Stimulated activated CD4-positive, alpha-beta T cell treated with anti-CD3 and anti-CD28 coated beads, Interleukin-4, amount 100 ng/mL, for 1 hour (primary cell): ENCODE measurements around the gene TGFBR3.

ENCODE experiments used
- DNase-seq: peaks from one replicate; pipeline ENCODE4 v3.0.0-alpha.2; 2020

TGFBR3 gene

DNA sequence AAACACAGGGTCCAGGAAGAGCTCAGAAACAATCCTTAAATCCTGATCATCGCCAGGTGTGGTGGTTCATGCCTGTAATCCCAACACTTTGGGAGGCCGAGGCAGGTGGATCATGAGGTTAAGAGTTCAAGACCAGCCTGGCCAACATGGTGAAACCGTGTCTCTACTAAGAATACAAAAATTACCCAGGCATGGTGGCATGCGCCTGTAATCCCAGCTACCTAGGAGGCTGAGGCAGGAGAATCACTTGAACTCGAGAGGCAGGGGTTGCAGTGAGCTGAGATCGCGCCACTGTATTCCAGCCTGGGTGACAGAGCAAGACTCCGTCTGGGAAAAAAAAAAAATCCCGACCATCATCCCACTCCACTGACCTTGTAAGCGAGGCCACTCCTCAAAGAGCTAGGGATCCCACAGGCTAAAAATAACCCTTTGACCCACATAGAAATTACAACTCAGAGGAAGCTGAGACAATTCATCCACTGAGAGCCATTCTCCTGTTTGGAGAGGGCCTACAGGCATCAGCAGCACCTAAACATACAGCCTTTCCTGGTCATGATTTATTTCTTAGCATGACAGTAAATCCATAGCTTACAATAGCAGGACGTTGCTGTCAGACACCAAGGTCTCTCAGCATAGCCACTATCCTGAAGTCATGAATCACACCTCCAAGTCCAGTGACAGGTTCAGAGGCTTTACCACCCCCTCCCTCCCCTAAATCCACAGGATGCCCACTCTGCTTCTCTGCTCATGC lies 66.7 kb downstream of the TGFBR3 start:
- DNase-seq = no peak

DNA sequence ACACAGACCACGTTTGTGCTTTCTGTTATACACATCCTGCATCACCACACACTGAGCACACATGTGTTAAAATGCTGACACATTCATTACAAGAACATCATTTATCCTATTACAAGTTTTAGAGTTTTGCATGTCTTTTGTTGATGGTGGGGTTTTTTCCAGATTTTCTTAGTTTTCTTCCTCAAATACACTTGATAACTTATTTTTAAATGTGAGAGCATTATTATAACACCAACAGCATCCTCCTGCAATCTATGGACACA lies 67.3 kb downstream of the TGFBR3 start:
- no peak for DNase-seq

DNA sequence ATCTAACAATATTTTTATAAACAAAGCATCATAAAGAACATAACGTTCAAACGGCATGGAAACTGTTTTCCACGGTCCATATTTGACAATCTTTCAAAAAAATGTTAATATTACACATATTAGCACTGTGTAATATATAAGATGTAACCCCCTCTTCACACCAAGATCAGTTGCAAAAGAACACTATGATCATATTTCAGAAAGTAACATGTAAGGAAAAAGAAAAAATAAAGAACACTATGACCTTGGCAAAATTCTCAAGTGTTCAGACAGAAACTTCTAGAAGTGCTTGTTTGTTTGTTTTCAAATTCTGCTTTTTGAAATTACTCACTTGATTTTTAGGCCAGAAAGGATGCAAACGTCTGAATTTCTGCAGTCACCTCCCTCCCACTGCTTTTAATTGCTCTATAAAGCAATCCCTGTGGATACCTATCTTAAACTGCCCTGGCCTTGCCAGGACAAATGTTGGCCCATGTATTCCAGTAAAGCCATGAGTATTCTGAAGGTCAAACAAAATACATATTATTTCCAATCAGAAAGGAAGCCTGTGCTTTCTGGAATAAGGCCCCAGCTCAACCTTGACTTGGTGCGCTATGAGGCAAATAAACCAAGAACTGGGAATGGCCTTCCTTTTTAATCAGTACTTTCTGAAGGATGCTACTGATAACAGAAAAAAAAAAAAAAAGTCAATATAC lies 68.6 kb downstream of the TGFBR3 start:
- no peak for DNase-seq

DNA sequence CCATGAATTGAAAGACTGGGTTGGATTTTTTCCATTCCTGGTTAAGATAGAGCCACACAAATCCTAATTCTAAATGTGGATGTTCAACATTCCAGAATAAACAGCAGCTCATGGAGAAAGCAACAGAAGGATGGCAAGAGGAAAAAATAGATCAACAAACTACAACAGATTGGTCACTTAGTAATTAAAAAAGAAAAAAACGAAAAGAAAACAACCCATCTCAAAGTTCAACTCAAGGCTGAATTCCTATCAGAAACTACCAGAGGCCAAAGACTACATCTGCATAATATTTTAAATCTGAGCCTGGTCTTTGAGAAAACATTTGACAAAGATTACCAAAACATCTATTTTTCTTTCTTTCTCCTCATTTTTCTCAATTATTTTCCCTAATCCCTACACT lies 69.9 kb downstream of the TGFBR3 start:
- DNase-seq = no peak

DNA sequence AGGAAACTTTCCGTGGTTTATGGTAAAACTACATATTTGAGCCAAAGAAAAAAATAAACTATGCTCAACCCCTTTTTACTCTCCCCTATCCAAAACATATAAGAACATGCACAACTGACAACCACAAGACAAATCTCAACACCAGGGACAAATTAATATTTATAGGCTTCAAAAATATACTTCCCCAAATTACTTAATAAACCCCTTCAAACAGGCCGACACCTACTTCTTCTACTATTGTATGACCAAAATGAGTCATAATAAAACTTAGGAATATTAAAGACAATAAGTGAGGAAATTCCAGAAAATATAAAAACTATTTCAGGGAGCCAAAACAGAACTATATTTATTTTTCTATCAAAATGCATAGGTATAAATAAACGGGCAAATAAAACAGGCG lies 71.5 kb downstream of the TGFBR3 start:
- DNase-seq = no peak

DNA sequence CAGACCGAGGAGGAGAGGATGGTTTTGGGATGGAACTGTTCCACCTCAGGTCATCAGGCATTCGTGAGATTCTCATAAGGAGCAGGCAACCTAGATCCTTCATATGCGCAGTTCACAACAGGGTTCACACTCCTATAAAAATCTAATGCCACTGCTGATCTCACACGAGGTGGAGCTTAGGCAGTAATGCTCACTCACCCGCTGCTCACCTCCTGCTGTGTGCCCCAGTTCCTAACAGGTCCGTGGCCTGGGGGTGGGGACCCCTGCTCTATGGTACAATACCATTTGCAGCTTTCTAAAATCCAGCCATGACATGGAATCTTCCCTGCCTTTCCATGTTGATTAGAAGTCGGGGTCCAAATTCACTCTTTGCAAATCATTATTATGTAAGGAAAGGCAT lies 72.1 kb downstream of the TGFBR3 start:
- no peak for DNase-seq

DNA sequence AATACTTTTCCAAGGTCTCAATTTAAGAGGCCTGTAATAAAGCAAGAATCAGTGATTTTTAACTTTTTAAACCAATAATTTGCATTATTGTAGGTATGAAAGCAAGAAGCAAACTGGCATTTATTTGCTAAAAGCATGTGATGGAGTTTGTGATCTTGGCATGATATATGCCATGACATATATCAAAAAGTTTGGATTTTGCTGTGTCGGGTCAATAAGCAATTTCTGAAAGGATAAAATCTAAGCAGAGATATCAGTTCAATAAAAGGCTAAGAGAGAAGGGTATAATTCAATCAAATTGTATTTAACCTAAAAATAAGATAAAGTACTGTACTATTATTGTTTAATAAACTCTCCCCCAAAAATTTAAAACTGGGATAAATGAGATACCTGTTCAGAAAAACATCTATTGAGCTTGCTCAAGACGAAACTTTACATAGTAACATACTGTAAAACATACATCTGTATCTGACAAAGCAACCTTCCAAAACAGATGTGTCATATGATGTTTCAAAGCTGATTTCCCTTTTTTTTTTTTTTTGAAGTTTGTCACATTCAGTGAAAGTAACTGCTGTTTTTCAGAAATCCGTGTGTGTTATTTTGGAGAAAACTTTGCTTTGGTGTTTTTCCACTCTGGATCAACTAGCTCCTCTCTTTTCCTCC lies 74.5 kb downstream of the TGFBR3 start:
- no peak for DNase-seq

DNA sequence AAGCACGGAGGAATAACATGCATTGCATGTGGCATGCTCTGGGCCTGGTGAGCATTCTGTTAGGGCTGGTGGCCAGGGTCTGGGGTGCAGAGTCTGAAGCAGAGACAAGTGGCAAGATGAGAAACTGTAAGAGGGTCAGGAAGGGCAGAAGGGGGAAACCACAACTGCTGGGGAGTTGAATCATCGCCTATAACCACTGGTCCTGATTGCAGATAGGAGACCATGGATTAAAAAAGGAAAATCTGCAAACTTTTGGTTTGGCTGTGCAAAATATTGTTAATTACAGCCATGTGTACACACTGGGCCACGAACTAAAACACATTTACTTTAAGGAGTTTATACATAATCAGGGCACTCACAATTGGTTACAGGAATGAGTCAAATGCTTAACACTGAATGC lies 76.6 kb downstream of the TGFBR3 start:
- no peak for DNase-seq

DNA sequence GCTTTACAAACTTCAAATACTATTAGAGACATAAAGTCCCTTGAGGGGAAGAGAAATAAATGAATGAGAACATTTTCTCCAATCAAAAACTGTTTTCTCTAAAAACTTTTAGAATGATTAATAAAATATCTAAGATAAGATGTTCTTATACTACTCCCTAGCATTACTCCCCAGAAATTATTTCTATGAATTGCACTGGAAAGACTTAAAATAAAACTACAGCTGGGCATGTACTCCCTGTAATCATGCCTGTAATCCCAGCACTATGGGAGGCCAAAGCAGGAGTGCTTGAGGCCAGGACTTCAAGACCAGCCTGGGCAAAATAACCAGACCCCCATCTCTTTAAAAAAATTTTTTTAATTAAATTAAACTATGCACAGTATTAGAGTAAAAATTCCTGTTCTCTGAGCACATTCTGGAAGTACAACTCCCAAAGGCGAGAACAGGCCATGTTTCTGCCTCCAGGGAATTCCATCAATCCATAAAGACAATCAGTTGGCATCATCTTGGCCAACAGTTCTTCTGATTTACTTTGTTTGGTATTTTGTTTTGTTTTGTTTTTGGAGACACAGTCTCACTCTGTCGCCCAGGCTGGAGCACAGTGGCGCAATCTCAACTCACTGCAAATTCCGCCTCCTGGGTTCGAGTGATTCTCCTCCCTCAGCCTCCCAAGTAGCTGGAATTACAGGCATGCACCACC lies 77.9 kb downstream of the TGFBR3 start:
- DNase-seq = no peak

DNA sequence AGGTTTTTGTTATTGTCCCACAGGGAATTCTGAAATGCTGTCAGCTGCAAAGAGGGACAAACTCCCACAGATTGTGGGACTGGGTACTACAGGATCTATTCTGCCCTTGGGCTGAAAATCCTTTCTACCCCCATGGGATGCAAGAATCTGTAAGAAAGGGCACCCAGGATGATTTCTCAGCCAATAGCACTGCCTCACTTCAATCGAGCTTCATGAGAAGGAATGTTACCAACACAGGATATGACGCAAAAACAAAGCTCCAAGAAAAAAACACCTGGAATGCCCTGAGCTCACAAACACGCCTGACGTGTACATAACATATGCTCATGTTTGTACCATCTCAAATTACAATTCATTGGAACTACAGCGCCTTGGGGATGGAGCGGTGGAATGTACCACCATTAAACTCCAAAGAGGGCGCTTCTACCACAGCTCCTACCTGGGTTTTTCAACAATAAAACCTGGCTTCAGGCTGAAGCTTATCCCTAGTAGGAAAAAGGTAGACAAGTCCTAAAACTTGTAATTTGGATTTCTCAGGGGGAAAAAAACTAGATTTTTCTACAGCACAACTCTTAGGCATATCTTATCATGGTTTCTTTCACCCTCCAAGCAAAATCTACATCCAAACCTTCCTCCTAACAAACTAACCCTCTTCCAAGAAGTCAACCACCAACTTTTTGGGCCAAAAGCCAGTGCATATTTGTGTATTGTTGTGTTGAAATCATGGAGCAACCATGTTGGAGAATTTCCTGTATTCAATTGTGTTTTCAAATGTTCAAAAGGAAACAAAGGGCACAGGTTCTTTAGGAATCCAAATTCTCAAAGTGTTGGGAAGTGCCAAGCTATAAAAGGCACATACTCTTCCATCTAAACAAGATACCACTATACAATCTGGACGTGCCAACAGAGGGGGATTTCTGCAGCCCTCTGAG lies 78.9 kb downstream of the TGFBR3 start:
- DNase-seq = no peak

DNA sequence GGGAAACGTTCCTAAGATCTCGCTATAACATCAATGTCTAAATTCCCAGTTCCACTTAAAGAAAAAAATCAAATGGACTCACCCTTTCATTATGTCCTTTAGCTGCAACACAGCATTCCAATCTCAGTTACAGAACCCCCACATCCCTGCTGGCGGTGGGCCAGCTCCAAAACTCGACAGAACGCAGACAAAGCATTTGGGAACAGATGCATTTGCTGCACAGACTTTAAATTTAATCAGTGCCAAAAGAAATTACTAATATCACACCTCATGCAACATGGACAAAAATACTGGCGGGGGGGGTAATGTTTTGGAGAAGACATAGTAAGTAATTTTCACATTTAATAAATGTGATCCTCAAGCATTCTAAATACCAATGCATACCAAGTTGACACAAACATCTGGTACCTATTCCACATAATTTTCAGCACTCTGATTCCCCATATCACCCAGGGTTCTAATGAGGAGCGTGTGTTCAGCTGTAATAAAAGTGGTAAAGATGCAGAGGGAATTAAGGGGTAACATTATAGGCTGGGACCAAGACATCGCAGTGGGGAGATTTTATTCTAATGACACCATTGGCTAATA lies 79.7 kb downstream of the TGFBR3 start:
- DNase-seq = no peak

DNA sequence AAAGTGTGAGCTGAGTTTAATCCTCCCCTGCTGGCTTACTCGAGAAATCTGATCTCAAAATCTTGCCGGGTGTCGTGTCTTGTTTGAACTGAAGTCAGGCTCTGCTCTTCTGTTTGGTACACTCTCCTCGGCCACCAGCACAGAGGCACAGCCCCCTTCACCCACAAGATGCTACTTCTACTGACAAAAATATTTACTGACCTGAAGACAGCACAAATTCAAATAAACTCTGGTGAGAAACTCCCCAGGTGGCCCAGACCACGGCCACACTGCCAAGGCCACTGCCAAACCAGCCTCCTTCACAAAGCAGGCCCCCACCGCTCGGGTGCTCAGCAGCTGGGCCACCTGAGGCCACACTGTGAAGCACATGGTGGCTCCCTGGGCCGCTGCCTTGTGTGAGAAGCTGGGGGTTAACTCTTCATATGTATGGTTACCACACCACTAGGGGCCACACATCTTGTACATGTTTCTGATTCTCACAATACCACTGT lies 80.6 kb downstream of the TGFBR3 start:
- no peak for DNase-seq

DNA sequence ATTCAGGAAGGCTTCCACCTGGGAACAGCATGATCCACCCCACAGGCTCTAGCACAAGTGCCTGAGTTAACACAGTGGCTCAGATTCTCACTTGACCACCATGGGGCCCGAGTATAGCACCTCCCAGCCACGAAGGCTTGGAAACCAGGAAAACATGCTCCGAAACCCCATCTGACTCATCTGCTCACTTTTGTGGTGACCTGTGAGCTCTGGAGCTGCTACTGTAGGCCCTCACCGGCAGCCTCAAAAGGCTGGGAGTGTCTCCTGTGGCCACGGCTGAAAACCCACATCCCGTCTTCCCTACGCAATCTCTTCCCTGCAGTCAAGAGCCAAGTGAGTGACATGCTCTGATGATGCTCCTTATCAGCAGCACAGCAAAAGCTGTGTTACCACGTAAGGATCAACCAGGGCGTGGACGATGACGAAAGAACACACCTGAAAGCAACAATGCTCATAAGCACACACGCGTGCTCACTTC lies 81.4 kb downstream of the TGFBR3 start:
- DNase-seq = peak; percentile 46

DNA sequence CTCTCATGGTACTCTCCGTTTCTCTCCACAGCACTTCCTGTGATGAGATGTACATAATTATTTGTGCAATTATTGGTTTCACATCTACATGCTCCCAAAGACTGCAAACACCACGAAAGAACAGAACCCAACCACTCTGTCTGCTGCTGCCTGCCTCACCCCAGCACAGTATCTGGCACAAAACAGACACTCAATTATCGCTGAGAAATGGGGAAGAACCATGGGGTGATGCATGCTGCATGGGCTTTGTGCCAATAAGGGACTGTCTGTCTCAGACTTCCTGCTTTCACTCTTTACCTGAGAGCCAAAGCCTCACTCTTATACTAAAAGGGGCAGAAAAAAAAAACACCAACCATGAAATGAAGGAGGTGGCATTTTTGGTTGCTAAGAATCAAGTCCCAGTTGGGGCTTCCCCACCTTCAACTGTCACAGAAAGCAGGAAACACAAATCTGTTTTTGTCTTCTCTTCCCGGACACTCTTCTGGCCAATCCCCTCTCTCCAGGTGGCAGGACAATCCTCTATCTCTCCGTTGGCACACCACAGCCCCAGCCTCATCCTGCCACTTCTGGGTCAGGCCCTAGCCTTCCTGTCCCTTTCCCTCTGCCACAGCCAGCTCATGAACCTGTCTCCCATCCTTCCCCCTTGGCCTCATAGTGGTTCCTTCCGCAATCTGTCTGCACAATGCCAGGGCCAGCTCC lies 82.0 kb downstream of the TGFBR3 start:
- DNase-seq = peak; percentile 59

DNA sequence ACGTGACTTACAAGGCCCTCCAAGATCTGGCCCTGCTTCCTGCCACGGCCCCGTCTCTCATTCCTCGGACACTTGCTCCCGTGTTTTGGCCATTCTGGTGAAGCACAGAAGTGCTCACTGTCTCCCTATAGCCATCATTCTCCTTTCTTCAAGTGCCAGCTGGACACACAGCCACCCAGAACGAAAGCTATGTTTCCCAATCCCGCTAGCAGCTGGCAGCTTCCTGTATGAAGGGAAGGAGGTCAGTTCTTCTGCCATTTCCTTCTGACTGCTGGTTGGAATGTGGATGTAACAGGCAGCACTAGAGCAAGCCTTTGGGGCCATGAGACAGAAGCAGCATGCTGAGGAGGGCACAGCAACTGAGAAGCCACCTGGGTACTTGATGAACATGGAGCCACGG lies 82.8 kb downstream of the TGFBR3 start:
- no peak for DNase-seq

DNA sequence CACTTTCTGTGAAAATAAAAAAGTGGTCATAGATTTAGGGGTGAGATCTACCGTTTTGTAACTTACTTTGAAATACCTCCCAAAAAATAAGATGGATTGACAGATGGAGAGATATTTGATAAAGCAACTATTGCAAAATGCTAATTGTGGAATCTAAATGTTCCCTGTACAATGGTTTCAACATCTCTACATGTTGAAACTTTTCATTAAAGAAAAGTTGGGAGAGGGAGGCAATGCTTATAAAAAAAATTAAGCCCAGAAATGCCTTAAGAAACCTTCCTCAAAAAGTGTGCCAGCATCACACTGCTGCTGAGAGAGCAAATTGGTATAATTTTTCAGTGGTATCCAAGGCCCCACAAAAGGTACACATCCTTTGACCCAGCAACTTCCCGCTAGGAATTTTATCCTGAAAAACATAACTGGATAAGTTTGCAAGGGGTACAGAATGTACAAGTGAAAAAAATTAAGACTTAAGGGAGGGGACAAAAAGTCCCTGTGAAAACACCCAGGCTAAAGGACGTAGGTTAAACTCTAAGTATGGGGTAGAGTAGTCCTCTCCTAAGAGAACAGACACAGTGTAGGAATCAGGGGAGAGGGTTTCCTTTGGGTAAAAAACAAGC lies 84.3 kb downstream of the TGFBR3 start:
- no peak for DNase-seq

DNA sequence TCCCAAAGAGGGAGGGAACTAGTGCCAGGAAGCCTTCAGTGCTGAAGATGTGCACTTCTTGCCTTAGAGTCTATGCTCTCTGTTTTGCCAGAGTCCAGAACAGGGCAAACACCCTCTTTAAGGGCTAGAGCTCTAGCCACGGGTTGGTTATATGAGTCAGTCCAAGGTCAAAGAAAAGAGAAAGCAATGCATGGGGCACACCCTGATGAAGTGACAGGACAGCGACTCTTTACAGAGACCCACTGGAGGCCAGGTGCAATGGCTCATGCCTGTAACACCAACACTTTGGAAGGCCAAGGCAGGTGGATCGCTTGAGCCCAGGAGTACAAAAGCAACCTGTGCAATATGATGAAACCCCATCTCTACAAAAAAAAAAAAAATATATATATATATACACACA lies 86.1 kb downstream of the TGFBR3 start:
- DNase-seq = no peak

DNA sequence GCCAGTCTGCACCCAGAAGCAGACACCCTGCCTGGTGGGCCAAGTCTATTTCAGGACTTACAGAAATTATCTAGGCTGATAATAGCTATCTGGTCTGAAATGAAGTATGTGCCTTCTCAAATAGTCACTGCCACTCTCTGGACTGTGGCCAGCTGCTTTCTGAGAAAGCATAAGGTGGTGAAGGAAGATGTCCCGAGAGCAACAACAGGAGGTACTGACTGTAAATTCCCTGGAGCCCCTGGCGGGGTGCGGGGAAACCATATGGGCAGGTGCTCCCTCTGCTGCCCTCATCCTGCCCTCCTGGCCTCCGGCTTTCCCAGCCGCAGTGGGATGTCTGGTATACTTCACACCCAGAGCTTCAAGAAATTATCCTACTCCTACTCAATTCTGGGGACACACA lies 86.8 kb downstream of the TGFBR3 start:
- no peak for DNase-seq

DNA sequence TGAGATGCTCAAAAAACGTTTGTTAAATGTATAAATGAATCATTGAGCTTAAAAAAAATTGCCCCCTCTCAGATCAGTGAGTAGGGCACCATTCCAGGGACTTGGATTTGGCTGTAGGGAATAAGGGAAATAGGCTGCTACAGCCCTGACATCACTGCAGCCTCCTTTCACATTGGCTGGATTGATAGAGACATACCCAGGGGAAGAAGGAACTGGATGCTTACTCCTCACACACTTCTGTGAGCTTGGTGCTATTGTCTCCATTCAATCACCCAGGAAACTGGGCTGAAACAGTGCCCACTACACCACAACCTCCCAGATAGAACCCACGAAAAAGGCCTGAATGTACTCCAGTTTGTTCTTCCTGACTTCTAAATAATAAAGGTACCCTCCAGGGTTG lies 87.2 kb downstream of the TGFBR3 start:
- no peak for DNase-seq

DNA sequence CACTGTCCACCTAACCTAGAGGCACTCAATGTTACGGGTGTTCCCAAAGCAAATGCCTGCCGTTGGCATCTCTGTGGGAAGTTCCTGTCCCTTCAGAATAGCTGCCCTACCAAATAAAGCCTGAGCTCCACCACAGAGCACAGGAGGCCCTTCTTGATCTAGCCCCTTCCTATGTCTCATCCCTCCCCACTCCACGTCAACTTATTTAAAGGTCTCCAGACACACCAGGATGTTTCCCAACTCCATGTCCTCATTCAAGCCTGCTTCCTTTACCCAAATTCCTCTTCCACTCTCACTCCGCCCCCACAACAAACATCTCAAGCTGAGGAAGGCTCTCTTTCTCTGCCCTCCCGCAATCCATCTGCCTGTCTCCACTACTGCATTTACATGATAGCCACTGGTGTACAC lies 87.7 kb downstream of the TGFBR3 start:
- DNase-seq = no peak

DNA sequence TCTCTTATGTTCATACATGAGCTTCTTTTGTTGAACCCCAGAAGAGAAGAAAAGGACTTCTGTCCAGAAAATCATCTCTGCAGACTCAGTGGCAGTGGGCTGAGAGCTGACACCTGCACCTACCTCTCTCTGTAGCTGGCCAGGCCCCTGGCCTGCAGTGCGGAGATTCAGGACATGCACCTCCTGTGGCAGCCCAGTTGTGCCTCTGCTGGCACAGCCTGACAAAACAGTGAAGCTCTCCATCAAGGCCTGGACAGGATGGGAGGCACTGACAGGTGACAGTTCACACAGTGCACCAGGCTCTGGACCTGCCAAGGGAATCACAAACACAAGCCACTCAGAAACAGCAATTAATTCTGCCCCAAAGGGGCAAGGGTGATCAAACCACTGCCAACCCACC lies 88.8 kb downstream of the TGFBR3 start:
- no peak for DNase-seq
